HepG2 (cell line): Measurements from ENCODE around the gene GLRX5. TPM values are rescaled to one million over a fixed set of nuclear protein-coding genes. Genes with fewer than 3 reads are reported as not detected.

Experiments
- ATAC-seq: fragments of 200-7000 bp; cut with Tn5 transposase; 3 replicates; pipeline ENCODE4 v1.9.1; 2020; ENCODE audit warnings: mild to moderate bottlenecking, moderate library complexity
- BruUV-seq: library from RNA; stranded (reverse); fragments of 400-500 nt; replicated peaks from 2 replicates; lab custom pipeline; 2021; lab: Mats Ljungman, UMichigan
- CTCF ChIA-PET: fragments of 300-600 bp; formaldehyde crosslinking; extraction: SDS; loops from one replicate; lab custom pipeline; 2021; ENCODE audit warnings: low total read pairs, inconsistent platforms, low intra/inter-chr PET ratio; lab: Yijun Ruan, JAX
- POLR2A ChIA-PET: fragments of 350-600 bp; sonication (Branson Sonifier 250); formaldehyde crosslinking; loops from one replicate; lab custom pipeline; 2020; ENCODE audit warnings: antibody characterized with exemption, inconsistent platforms; lab: Yijun Ruan, JAX
- DNase-seq: peaks from one replicate; pipeline ENCODE4 v3.0.0-alpha.2; 2015; ENCODE audit warnings: low spot score
- FAIRE-seq: peaks from 3 replicates; lab custom pipeline; 2011; peaks lifted over from hg19 to GRCh38; lab: Jason Lieb, UNC
- H2AFZ ChIP-seq: one replicate; pipeline ENCODE4 v1.6.1; 2011; ENCODE audit warnings: low read length, inconsistent platforms
- H3K27ac ChIP-seq: fragments of 300-600 bp; 3 replicates; pipeline ENCODE4 v1.8.0; 2011; ENCODE audit warnings: mixed run types, mild to moderate bottlenecking, mixed read lengths, low read length, inconsistent platforms; ENCODE audit not compliant: insufficient read depth; ENCODE audit errors: extremely low read length
- H3K27me3 ChIP-seq, 2 experiments: fragments of 200-600 bp in 1 of 2; 2 replicates in 1 of 2; 3 replicates in 1 of 2; pipeline versions ENCODE4 v1.6.0 to v1.8.0; 2011; ENCODE audit warnings: low read length in 2 of 2, mild to moderate bottlenecking in 2 of 2, moderate library complexity in 2 of 2, inconsistent platforms in 1 of 2; ENCODE audit not compliant: insufficient read depth in 2 of 2, control insufficient read depth in 1 of 2
- H3K36me3 ChIP-seq, 2 experiments: fragments of 200-600 bp in 1 of 2; replicated peaks in 1 of 2; 2 replicates in 1 of 2; 3 replicates in 1 of 2; pipeline versions ENCODE4 v1.5.1 to v1.8.0; 2011; ENCODE audit warnings: low read length in 2 of 2, inconsistent platforms in 1 of 2; ENCODE audit not compliant: insufficient read depth in 2 of 2, control insufficient read depth in 1 of 2
- H3K4me1 ChIP-seq: 2 replicates; pipeline ENCODE4 v1.5.1; 2012; ENCODE audit warnings: low read length, inconsistent platforms; ENCODE audit not compliant: insufficient read depth
- H3K4me2 ChIP-seq: 2 replicates; pipeline ENCODE4 v1.6.0; 2011; ENCODE audit warnings: low read depth, low read length, inconsistent platforms
- H3K4me3 ChIP-seq, 3 experiments: fragments of 200-600 bp in 1 of 3; sonication (generic), shearing (Covaris generic) in 1 of 3; replicated peaks in 1 of 3; 2 replicates each; pipeline ENCODE4 v1.5.1; 2011 to 2016; ENCODE audit warnings: low read length in 3 of 3, inconsistent platforms in 2 of 3, low read depth in 2 of 3, mild to moderate bottlenecking in 2 of 3, control low read depth in 1 of 3, mixed read lengths in 1 of 3; ENCODE audit not compliant: insufficient read depth in 1 of 3
- H3K79me2 ChIP-seq: one replicate; pipeline ENCODE4 v1.6.1; 2011; ENCODE audit warnings: low read length, inconsistent platforms; ENCODE audit not compliant: insufficient read depth
- H3K9ac ChIP-seq: 2 replicates; pipeline ENCODE4 v1.6.0; 2011; ENCODE audit warnings: mild to moderate bottlenecking, low read depth, low read length, inconsistent platforms; ENCODE audit not compliant: insufficient read depth
- H3K9me3 ChIP-seq: 2 replicates; pipeline ENCODE4 v1.5.1; 2012; ENCODE audit warnings: mild to moderate bottlenecking, low read length
- H4K20me1 ChIP-seq: 2 replicates; pipeline ENCODE4 v1.6.0; 2011; ENCODE audit warnings: inconsistent platforms, mild to moderate bottlenecking, low read length, moderate library complexity; ENCODE audit not compliant: insufficient read depth
- AKAP8 ChIP-seq: sonication (generic); formaldehyde crosslinking; IDR thresholded peaks from 2 replicates; pipeline ENCODE4 v1.5.1; 2020; ENCODE audit warnings: mild to moderate bottlenecking, missing genetic modification reagents
- ELF3 ChIP-seq: IDR thresholded peaks from 2 replicates; pipeline ENCODE4 v1.6.1; 2016; ENCODE audit warnings: missing genetic modification reagents, missing compliant biosample characterization
- FIP1L1 ChIP-seq: fragments of 200-400 bp; formaldehyde crosslinking; IDR thresholded peaks from 2 replicates; pipeline ENCODE4 v1.6.1; 2018; ENCODE audit warnings: low read depth, mild to moderate bottlenecking, low read length, moderate library complexity, borderline replicate concordance; ENCODE audit not compliant: insufficient read depth
- FOXA3 ChIP-seq: IDR thresholded peaks from 2 replicates; pipeline ENCODE4 v1.6.1; 2016; ENCODE audit warnings: missing genetic modification reagents, missing compliant biosample characterization
- HDAC2 ChIP-seq: sonication (generic); formaldehyde crosslinking; IDR thresholded peaks from 2 replicates; pipeline ENCODE4 v1.4.0; 2020; ENCODE audit warnings: missing genetic modification reagents
- KAT7 ChIP-seq: IDR thresholded peaks from 2 replicates; pipeline ENCODE4 v1.6.1; 2018; ENCODE audit warnings: borderline replicate concordance, missing compliant biosample characterization
- MAFF ChIP-seq: IDR thresholded peaks from 2 replicates; pipeline ENCODE4 v1.6.1; 2011; ENCODE audit warnings: low read depth, low read length, improper control_type of control experiment
- MED1 ChIP-seq: sonication (generic); formaldehyde crosslinking; IDR thresholded peaks from 2 replicates; pipeline ENCODE4 v1.4.0; 2020; ENCODE audit warnings: missing genetic modification reagents
- MED13 ChIP-seq: sonication (generic); formaldehyde crosslinking; IDR thresholded peaks from 2 replicates; pipeline ENCODE4 v1.5.0; 2020; ENCODE audit warnings: missing genetic modification reagents
- PHB2 ChIP-seq: fragments of 450-650 bp; IDR thresholded peaks from 2 replicates; pipeline ENCODE4 v1.6.1; 2018; ENCODE audit not compliant: partially characterized antibody
- POLR2A ChIP-seq, 2 experiments: IDR thresholded peaks; 2 replicates each; pipeline ENCODE4 v1.6.1; 2011; ENCODE audit warnings: low read depth in 2 of 2, low read length in 2 of 2, mild to moderate bottlenecking in 1 of 2, moderate library complexity in 1 of 2; ENCODE audit not compliant: insufficient read depth in 1 of 2
- RBFOX2 ChIP-seq: fragments of 200-400 bp; formaldehyde crosslinking; IDR thresholded peaks from 2 replicates; pipeline ENCODE4 v1.6.1; 2017; ENCODE audit warnings: low read depth, mild to moderate bottlenecking, low read length
- SAP130 ChIP-seq: IDR thresholded peaks from 2 replicates; pipeline ENCODE4 v1.6.1; 2016; ENCODE audit warnings: low read depth
- TARDBP ChIP-seq: sonication (generic); formaldehyde crosslinking; IDR thresholded peaks from 2 replicates; pipeline ENCODE4 v1.8.0; 2022; ENCODE audit warnings: mild to moderate bottlenecking, missing genetic modification reagents
- ZNF513 ChIP-seq: sonication (generic); formaldehyde crosslinking; conservative IDR thresholded peaks from 2 replicates; pipeline ENCODE4 v1.5.0; 2020; ENCODE audit warnings: missing genetic modification reagents
- ZNF646 ChIP-seq: sonication (generic); formaldehyde crosslinking; IDR thresholded peaks from 2 replicates; pipeline ENCODE4 v1.9.0; 2021; ENCODE audit warnings: mild to moderate bottlenecking, missing genetic modification reagents
- WGBS: methylation state at CpG from one replicate; pipeline ENCODE4 v1.1.6; 2017; ENCODE audit warnings: low lambda C conversion rate; 5-methylcytosine and 5-hydroxymethylcytosine counted together
- in situ Hi-C: cut with HindIII; loops from 2 replicates; pipeline ENCODE4 v1.10.0; 2017; ENCODE audit warnings: low pct_unique_long_range_greater_than_20kb; ENCODE audit not compliant: extremely low pct_ligation_motif_present
- intact Hi-C: fragments of 100-400 bp; cut with micrococcal nuclease; formaldehyde crosslinking; loops from one replicate; pipeline ENCODE4 v1.10.0; 2022; ENCODE audit not compliant: unreplicated experiment
- polyA plus RNA-seq, 8 experiments: library from polyadenylated mRNA; depleted of rRNA in 3 of 8; stranded (reverse) in 7 of 8; unstranded in 1 of 8; fragments of >200 nt; fragmentation: Illumina TruSeq in 4 of 8; extraction: Trizol in 4 of 8; gene quantifications; 2 replicates each; pipeline versions ENCODE4 v1.2.1 to v1.2.3, GENCODE V29; 2011 to 2016; ENCODE audit warnings: low read depth in 4 of 8, missing spikeins in 1 of 8, mixed read lengths in 1 of 8; ENCODE audit not compliant: insufficient read depth in 1 of 8
- total RNA-seq, 5 experiments: library from RNA; depleted of rRNA; stranded (reverse); fragments of >200 nt; fragmentation: Illumina TruSeq; extraction: Trizol; gene quantifications; 2 replicates each; pipeline ENCODE4 v1.2.3, GENCODE V29; 2016; ENCODE audit warnings: low read depth in 1 of 5
- TF ChIP-seq, protein P1 (sequence below): IDR thresholded peaks from 2 replicates; pipeline ENCODE4 v1.6.1; 2016

GLRX5 gene
- total and polyA plus RNA-seq, 2 of the 13 experiments (the other 11 are each of a cell fraction or from before 2014, with no cell fraction given): 122 to 146 TPM

DNA sequence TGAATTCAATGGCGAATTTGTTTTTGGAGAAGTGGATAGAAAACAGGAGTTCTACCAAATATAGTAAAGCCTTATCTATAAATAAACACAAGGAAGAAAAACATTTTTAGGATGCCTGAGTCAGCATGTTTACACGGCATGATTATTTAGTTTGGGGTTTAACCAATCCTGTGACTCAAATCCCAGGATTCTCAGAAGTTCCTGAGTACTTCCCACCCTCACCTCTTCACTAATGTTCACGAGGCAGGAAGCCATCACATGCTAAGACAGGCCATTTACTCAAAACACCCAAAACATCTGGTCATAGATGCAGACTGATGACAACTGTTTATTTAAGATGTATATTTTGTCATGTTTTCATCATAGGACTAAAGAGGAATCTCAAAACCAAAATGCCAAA lies 3.4 kb upstream of the GLRX5 start:
- Histone ChIP-seq H4K20me1 (peaks cover 3% of the 10 kb centered on the region; the same call in 1 of the 2 replicates), H3K27ac (no peak overlapping the region), H3K4me3 (peak overlapping the region in 2 of 3 experiments; percentile 84 to 88; a peak in 3 of 6 replicates), H3K4me1 (peaks cover 51% of the 10 kb centered on the region), H3K27me3 (peaks cover 0 to 2% of the 10 kb centered on the region in 2 experiments; a peak in 1 of 5 replicates), H2AFZ (no peak overlapping the region), H3K4me2 (peak overlapping the region; percentile 97), H3K36me3 (peaks cover 0 to 5% of the 10 kb centered on the region in 2 experiments; a peak in 1 of 5 replicates), H3K79me2 (peaks cover 84% of the 10 kb centered on the region), H3K9me3 (no peaks in the 10 kb centered on the region), H3K9ac (no peak overlapping the region; the same call in 1 of the 2 replicates)
- FAIRE-seq (no peak), DNase-seq (no peak), ATAC-seq (no peak)
- whole genome bisulfite sequencing: 27% methylated on average over 3 of the region's 3 CpGs
- in situ Hi-C loops: loop anchor here (5.0 kb wide), 1 partner anchor 89 kb away; no protein-coding TSS in a partner anchor
- ChIA-PET CTCF (no interaction called here), POLR2A (interaction anchor here (0.9 kb wide), 1 partner anchor 87 kb away, joined by 3 read pairs; no protein-coding TSS in a partner anchor)
- BruUV-seq: no TSS peak
- intact Hi-C loops: no loop called here
- TF ChIP-seq ELF3 (CRISPR knock-in tag) (peak; percentile 29; the same call in 1 of the 2 replicates), FOXA3 (CRISPR knock-in tag) (peak; percentile 38; the same call in 1 of the 2 replicates), KAT7 (CRISPR knock-in tag) (peak; percentile 32; the same call in 1 of the 2 replicates), MED13 (no peak), SAP130 (CRISPR knock-in tag) (peak; percentile 39), MED1 (0 out of 2 replicates have a peak, but pooled peaks have one; percentile 24), AKAP8 (CRISPR knock-in tag) (no peak), MAFF (peak; percentile 92), RBFOX2 (0 out of 2 replicates have a peak, but pooled peaks have one; percentile 34), PHB2 (no peak), HDAC2 (CRISPR knock-in tag) (0 out of 2 replicates have a peak, but pooled peaks have one; percentile 26), FIP1L1 (no peak), TARDBP (0 out of 2 replicates have a peak, but pooled peaks have one; percentile 18), ZNF513 (CRISPR knock-in tag) (no peak), ZNF646 (no peak), POLR2A (IDR thresholded peaks at IDR 0.05; ENCODE audit: insufficient read depth in 1 of 2, low read depth in 2 of 2, low read length in 2 of 2) (peak in 1 of 2 experiments; percentile 48; a peak in 1 of 4 replicates)
- TF ChIP-seq, protein P1, sequence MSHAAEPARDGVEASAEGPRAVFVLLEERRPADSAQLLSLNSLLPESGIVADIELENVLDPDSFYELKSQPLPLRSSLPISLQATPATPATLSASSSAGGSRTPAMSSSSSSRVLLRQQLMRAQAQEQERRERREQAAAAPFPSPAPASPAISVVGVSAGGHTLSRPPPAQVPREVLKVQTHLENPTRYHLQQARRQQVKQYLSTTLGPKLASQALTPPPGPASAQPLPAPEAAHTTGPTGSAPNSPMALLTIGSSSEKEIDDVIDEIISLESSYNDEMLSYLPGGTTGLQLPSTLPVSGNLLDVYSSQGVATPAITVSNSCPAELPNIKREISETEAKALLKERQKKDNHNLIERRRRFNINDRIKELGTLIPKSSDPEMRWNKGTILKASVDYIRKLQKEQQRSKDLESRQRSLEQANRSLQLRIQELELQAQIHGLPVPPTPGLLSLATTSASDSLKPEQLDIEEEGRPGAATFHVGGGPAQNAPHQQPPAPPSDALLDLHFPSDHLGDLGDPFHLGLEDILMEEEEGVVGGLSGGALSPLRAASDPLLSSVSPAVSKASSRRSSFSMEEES (CRISPR knock-in tag): peak; percentile 51; the same call in 1 of the 2 replicates
